NCI-H69 (cell line): ENCODE results near the gene PCIF1.

Experiments used
- DNase-seq: peaks from one replicate; lab custom pipeline; 2025; lab: John Stamatoyannopoulos, UW

Gene PCIF1

DNA sequence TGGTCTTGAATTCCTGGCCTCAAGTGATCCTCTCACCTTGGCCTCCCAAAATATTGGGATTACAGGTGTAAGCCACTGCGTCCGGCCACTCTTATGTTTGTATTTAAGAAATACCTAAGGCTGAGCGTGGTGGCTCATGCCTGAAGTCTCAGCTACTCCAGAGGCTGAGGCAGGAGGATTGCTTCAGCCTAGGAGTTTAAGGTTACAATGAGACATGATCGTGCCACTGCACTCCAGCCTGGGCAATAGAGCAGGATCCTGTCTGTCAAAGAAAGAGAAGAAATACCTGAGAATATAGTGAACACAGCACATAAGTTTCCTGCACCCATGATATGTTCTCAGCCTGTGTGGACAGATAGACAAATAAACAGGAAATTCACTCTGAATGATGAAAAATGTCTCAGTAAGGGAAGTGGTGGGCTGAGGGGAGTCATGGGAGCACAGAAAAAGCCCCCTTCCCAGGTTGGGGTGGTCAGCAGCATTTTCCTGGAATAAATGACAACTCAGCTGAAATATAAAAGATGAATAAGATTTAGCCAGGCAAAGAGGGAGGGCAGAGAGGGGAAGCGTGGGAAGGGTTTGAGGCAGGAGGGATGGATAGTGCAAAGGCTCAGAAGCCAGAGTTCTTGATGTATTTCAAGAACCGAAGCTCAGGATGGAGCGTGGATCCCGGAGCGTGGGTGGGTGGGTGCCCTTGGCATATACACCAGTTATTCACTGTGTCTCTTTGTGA, 60.4 kb downstream of the PCIF1 start:
- no peak for DNase-seq

DNA sequence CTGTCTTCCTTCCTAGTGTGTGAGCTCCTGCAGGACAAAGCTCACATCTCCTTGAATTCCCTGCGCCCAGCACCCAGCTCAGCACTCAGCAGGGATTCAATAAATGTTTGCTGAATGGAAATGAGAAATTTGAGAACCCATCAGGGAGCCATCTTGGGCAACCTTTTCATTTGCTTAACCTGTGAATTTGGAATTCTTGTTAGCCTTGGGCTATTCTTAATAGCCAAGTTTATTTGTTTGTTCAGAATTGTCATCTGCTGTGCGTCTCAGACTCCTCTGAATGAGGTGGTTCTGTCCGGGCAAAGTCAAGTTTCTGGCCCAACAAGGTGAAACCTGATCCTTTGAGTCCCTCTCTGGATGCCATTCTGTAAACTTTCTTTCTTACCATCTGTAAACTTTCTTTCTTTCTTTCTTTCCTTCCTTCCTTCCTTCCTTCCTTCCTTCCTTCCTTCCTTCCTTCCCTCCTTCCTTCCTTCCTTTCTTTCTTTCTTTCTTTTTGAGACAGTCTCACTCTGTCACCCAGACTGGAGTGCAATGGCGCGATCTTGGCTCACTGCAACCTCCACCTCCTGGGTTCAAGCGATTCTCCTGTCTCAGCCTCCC, 61.1 kb downstream of the PCIF1 start:
- peak; percentile 57 for DNase-seq

DNA sequence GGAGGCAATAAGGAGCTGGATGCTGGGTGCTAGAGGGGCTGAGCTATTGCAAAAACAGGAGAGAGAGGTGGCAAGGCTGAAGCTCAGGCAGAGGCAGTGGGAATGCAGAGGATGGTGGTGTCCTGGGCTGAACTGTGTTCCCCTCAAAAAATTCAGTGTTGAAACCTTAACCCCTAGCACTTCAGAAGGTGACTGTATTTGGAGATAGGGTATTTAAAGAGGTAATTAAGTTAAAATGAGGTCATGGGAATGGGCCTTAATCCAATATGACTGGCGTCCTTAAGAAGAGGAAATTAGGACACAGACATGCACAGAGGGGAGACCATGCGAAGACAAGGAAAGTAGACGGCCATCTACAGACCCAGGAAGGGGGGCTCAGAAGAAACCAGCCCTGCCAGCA, 62.7 kb downstream of the PCIF1 start:
- no peak for DNase-seq
